ENCODE measurements around the gene FRMD4B. TPM values are rescaled to one million over a fixed set of nuclear protein-coding genes. Genes with fewer than 3 reads are reported as not detected.

The FRMD4B gene
- 75.1 and 78.0 TPM in 2 replicates for total RNA-seq

- Mint-ChIP-seq H3K27me3 (ENCODE audit: low read depth) (peaks cover 63% of the 10 kb centered on the region), H3K4me3 (ENCODE audit: low read depth) (peak within 1 kb of the TSS; percentile 69), H3K36me3 (ENCODE audit: low read depth) (no peaks in the 10 kb centered on the region), H3K4me1 (ENCODE audit: low read depth) (peaks cover 7% of the 10 kb centered on the region), H3K27ac (no peak within 1 kb of the TSS), H3K9me3 (no peaks in the 10 kb centered on the region)
- DNase-seq (ENCODE audit: low spot score) = peak; percentile 24
- intact Hi-C loops (cut with micrococcal nuclease) = loop anchor here (1.0 kb wide), 1 partner anchor 60 kb away; no protein-coding TSS in a partner anchor
Observed at GRCh38 chr3:69385723-69386555, at the start of gene FRMD4B. FRMD4B (minus strand) TSS chr3:69386088; CDS start chr3:69385989, 99 bp downstream.

DNA sequence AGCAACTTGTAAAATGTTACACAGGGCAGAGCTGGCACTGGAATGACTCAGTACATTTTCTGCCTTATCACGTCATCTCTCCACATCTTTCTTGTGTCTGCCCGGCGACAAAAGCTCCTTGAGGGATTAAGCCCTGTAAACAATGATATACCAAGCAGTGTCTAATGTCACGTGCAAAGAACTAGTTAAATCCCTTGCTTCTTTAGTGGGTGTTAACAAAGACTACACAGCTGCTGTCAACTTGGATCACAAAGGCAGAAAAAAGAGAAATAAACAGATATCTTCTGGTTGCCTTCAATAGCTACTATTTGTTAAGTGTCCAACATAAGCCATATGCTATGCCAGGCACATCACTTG lies 48.1 kb upstream of the FRMD4B start:
- Mint-ChIP-seq H3K4me3 (ENCODE audit: low read depth) (no peak overlapping the region), H3K36me3 (ENCODE audit: low read depth) (no peaks in the 10 kb centered on the region), H3K27me3 (ENCODE audit: low read depth) (no peaks in the 10 kb centered on the region), H3K9me3 (no peaks in the 10 kb centered on the region), H3K27ac (peak overlapping the region; percentile 54), H3K4me1 (ENCODE audit: low read depth) (peaks cover 41% of the 10 kb centered on the region)
- intact Hi-C loops (cut with micrococcal nuclease) = loop anchor here (2.0 kb wide), 1 partner anchor 235 kb away; no protein-coding TSS in a partner anchor
- DNase-seq (ENCODE audit: low spot score) = no peak

DNA sequence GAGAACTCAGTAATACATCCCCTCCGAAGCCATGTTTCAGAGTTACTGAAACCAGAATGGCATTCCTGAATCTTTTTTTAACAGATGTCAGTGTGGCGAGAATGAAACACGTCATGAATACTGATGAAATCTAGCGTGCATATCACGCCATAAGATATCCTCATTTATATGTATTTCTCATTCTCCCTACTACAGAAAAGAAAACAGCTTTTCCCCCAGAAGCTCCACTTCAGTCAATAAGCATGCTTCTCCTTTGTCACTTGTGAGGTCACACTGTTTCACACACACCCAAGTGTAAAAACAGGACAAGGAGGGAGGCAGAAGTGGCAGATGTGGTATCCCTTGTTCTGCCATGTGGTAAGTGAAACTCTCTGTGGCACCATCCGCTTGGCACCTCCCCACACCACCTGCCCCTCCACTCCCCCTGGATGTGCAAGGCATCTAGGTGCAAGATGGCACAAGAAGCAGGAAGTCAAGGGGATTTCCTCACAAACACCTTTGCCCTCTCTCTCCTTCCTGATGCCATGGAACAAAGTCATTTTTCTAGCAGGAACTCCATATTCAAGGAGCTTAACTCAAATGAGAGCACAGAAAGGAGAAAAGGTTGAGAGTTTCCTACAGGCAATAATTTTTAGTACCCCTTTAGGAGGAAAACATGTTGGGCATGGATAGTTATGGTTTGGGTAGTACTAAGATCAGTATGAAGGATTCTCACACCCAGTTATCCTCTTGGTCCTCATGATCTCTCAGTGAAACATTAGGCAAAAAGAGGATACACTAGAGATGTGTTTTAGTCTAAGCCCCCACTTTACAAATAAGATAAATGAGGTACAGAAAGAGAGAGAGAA lies 47.5 kb upstream of the FRMD4B start:
- no peak overlapping the region for H3K4me3 Mint-ChIP-seq (ENCODE audit: low read depth)
- peak overlapping the region; percentile 54 for H3K27ac Mint-ChIP-seq
- no peak for DNase-seq (ENCODE audit: low spot score)
- H3K4me1 Mint-ChIP-seq (ENCODE audit: low read depth) = peaks cover 42% of the 10 kb centered on the region
- H3K36me3 Mint-ChIP-seq (ENCODE audit: low read depth) = no peaks in the 10 kb centered on the region
- H3K27me3 Mint-ChIP-seq (ENCODE audit: low read depth) = no peaks in the 10 kb centered on the region
- intact Hi-C loops (cut with micrococcal nuclease) = no loop called here
- no peaks in the 10 kb centered on the region for H3K9me3 Mint-ChIP-seq

GRCh38 chr3:69428657-69429255 lies 42.9 kb upstream of the FRMD4B start:
- Mint-ChIP-seq H3K27me3 (ENCODE audit: low read depth) (no peaks in the 10 kb centered on the region), H3K4me3 (ENCODE audit: low read depth) (no peak overlapping the region), H3K27ac (no peak overlapping the region), H3K36me3 (ENCODE audit: low read depth) (no peaks in the 10 kb centered on the region), H3K9me3 (no peaks in the 10 kb centered on the region), H3K4me1 (ENCODE audit: low read depth) (peaks cover 15% of the 10 kb centered on the region)
- intact Hi-C loops (cut with micrococcal nuclease) = loop anchor here (5.0 kb wide), 1 partner anchor 306 kb away; the partner anchor contains the start of gene LMOD3
- DNase-seq (ENCODE audit: low spot score) = no peak

GRCh38 chr3:69426967-69427304 lies 41.0 kb upstream of the FRMD4B start:
- peaks cover 7% of the 10 kb centered on the region for H3K4me1 Mint-ChIP-seq (ENCODE audit: low read depth)
- intact Hi-C loops (cut with micrococcal nuclease) = loop anchor here (5.0 kb wide), 1 partner anchor 305 kb away; the partner anchor contains the start of gene LMOD3
- H3K36me3 Mint-ChIP-seq (ENCODE audit: low read depth) = no peaks in the 10 kb centered on the region
- no peaks in the 10 kb centered on the region for H3K27me3 Mint-ChIP-seq (ENCODE audit: low read depth)
- no peak overlapping the region for H3K4me3 Mint-ChIP-seq (ENCODE audit: low read depth)
- H3K9me3 Mint-ChIP-seq = no peaks in the 10 kb centered on the region
- no peak overlapping the region for H3K27ac Mint-ChIP-seq
- DNase-seq (ENCODE audit: low spot score) = no peak

- no peak for DNase-seq (ENCODE audit: low spot score)
- H3K4me1 Mint-ChIP-seq (ENCODE audit: low read depth) = peaks cover 7% of the 10 kb centered on the region
- no peaks in the 10 kb centered on the region for H3K9me3 Mint-ChIP-seq
- no peak overlapping the region for H3K4me3 Mint-ChIP-seq (ENCODE audit: low read depth)
- H3K27me3 Mint-ChIP-seq (ENCODE audit: low read depth) = no peaks in the 10 kb centered on the region
- intact Hi-C loops (cut with micrococcal nuclease) = loop anchor here (5.0 kb wide), 1 partner anchor 304 kb away; the partner anchor contains the start of gene LMOD3
- H3K27ac Mint-ChIP-seq = no peak overlapping the region
- H3K36me3 Mint-ChIP-seq (ENCODE audit: low read depth) = no peaks in the 10 kb centered on the region
Observed at GRCh38 chr3:69426291-69426966, 40.5 kb upstream of the FRMD4B start.

GRCh38 chr3:69425249-69425648 lies 39.4 kb upstream of the FRMD4B start:
- intact Hi-C loops (cut with micrococcal nuclease) = loop anchor here (2.0 to 5.0 kb wide), 2 partner anchors 264 to 303 kb away; partner anchors contain the start of gene LMOD3
- peak; percentile 9 for DNase-seq (ENCODE audit: low spot score)
- no peak overlapping the region for H3K4me3 Mint-ChIP-seq (ENCODE audit: low read depth)
- no peaks in the 10 kb centered on the region for H3K36me3 Mint-ChIP-seq (ENCODE audit: low read depth)
- H3K27me3 Mint-ChIP-seq (ENCODE audit: low read depth) = no peaks in the 10 kb centered on the region
- no peak overlapping the region for H3K27ac Mint-ChIP-seq
- no peaks in the 10 kb centered on the region for H3K9me3 Mint-ChIP-seq
- peaks cover 7% of the 10 kb centered on the region for H3K4me1 Mint-ChIP-seq (ENCODE audit: low read depth)

GRCh38 chr3:69423463-69424155 lies 37.7 kb upstream of the FRMD4B start:
- H3K36me3 Mint-ChIP-seq (ENCODE audit: low read depth) = no peaks in the 10 kb centered on the region
- no peak overlapping the region for H3K27ac Mint-ChIP-seq
- H3K9me3 Mint-ChIP-seq = no peaks in the 10 kb centered on the region
- H3K4me3 Mint-ChIP-seq (ENCODE audit: low read depth) = no peak overlapping the region
- peaks cover 2% of the 10 kb centered on the region for H3K4me1 Mint-ChIP-seq (ENCODE audit: low read depth)
- DNase-seq (ENCODE audit: low spot score) = no peak
- intact Hi-C loops (cut with micrococcal nuclease) = loop anchor here (2.0 kb wide), 1 partner anchor 263 kb away; no protein-coding TSS in a partner anchor
- peaks cover 2% of the 10 kb centered on the region for H3K27me3 Mint-ChIP-seq (ENCODE audit: low read depth)

- Mint-ChIP-seq H3K27me3 (ENCODE audit: low read depth) (peaks cover 2% of the 10 kb centered on the region), H3K36me3 (ENCODE audit: low read depth) (no peaks in the 10 kb centered on the region), H3K27ac (no peak overlapping the region), H3K4me1 (ENCODE audit: low read depth) (peaks cover 3% of the 10 kb centered on the region), H3K4me3 (ENCODE audit: low read depth) (no peak overlapping the region), H3K9me3 (no peaks in the 10 kb centered on the region)
- DNase-seq (ENCODE audit: low spot score) = no peak
- intact Hi-C loops (cut with micrococcal nuclease) = no loop called here
Observed at GRCh38 chr3:69422751-69423150, 36.9 kb upstream of the FRMD4B start.

- no peak for DNase-seq (ENCODE audit: low spot score)
- peaks cover 2% of the 10 kb centered on the region for H3K27me3 Mint-ChIP-seq (ENCODE audit: low read depth)
- intact Hi-C loops (cut with micrococcal nuclease) = no loop called here
- no peak overlapping the region for H3K4me3 Mint-ChIP-seq (ENCODE audit: low read depth)
- peaks cover 5% of the 10 kb centered on the region for H3K4me1 Mint-ChIP-seq (ENCODE audit: low read depth)
- no peak overlapping the region for H3K27ac Mint-ChIP-seq
- H3K36me3 Mint-ChIP-seq (ENCODE audit: low read depth) = no peaks in the 10 kb centered on the region
- no peaks in the 10 kb centered on the region for H3K9me3 Mint-ChIP-seq
Observed at GRCh38 chr3:69420781-69421520, 35.1 kb upstream of the FRMD4B start.

DNA sequence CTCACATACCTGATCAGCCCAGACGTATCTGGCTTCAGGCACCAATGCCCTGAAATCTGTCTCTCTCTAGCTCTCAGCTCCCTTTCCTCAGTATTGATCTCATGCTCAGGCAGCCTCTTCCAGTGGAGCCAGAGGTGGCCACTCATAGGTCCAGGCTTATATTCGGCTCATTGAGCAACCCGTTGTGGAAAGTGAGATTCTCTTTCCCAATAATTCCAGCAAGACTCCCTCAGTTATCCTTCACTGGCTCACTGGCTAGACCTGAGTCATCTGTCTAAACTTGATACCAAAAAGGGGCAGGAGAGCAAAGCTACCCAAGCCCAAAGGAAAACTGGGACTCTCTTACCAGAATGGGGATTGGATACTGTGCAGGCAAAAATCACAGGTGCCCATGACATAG lies 33.4 kb upstream of the FRMD4B start:
- intact Hi-C loops (cut with micrococcal nuclease) = no loop called here
- Mint-ChIP-seq H3K27ac (no peak overlapping the region), H3K36me3 (ENCODE audit: low read depth) (no peaks in the 10 kb centered on the region), H3K27me3 (ENCODE audit: low read depth) (peaks cover 2% of the 10 kb centered on the region), H3K9me3 (no peaks in the 10 kb centered on the region), H3K4me1 (ENCODE audit: low read depth) (peaks cover 2% of the 10 kb centered on the region), H3K4me3 (ENCODE audit: low read depth) (no peak overlapping the region)
- no peak for DNase-seq (ENCODE audit: low spot score)
